IPS-18a (cell line): ENCODE measurements around the gene DPP3.
A peak's percentile ranks its signal among the peaks of the same experiment; 100 is the strongest.
"Not testable (repeated sequence)": the region's sequence is repeated elsewhere in the genome, so short reads cannot be mapped to it uniquely, and the experiment has no call there.

Experiments used
- H3K27ac ChIP-seq: one replicate; pipeline ENCODE4 v1.5.1; 2013; ENCODE audit warnings: low read length
- H3K27me3 ChIP-seq: one replicate; pipeline ENCODE4 v1.6.1; 2013; ENCODE audit warnings: mild to moderate bottlenecking, low read length; ENCODE audit not compliant: control insufficient read depth, insufficient read depth
- H3K36me3 ChIP-seq: one replicate; pipeline ENCODE4 v1.6.1; 2013; ENCODE audit warnings: low read depth, low read length; ENCODE audit not compliant: control insufficient read depth
- H3K4me1 ChIP-seq: one replicate; pipeline ENCODE4 v1.6.1; 2013; ENCODE audit warnings: low read depth, low read length; ENCODE audit not compliant: control insufficient read depth
- H3K4me3 ChIP-seq: one replicate; pipeline ENCODE4 v1.5.1; 2013; ENCODE audit warnings: low read length
- H3K9ac ChIP-seq: one replicate; pipeline ENCODE4 v1.6.1; 2013; ENCODE audit warnings: mild to moderate bottlenecking, low read length, moderate library complexity
- H3K9me3 ChIP-seq: one replicate; pipeline ENCODE4 v1.6.1; 2013; ENCODE audit warnings: low read depth, low read length; ENCODE audit not compliant: control insufficient read depth

DPP3 gene

GRCh38 chr11:66542362-66542761 lies 62.1 kb downstream of the DPP3 start:
- H3K4me3 ChIP-seq = no peak overlapping the region
- peaks cover 14% of the 10 kb centered on the region for H3K4me1 ChIP-seq
- no peak overlapping the region for H3K27ac ChIP-seq
- no peaks in the 10 kb centered on the region for H3K27me3 ChIP-seq
- no peaks in the 10 kb centered on the region for H3K36me3 ChIP-seq
- no peaks in the 10 kb centered on the region for H3K9me3 ChIP-seq
- H3K9ac ChIP-seq = no peak overlapping the region

DNA sequence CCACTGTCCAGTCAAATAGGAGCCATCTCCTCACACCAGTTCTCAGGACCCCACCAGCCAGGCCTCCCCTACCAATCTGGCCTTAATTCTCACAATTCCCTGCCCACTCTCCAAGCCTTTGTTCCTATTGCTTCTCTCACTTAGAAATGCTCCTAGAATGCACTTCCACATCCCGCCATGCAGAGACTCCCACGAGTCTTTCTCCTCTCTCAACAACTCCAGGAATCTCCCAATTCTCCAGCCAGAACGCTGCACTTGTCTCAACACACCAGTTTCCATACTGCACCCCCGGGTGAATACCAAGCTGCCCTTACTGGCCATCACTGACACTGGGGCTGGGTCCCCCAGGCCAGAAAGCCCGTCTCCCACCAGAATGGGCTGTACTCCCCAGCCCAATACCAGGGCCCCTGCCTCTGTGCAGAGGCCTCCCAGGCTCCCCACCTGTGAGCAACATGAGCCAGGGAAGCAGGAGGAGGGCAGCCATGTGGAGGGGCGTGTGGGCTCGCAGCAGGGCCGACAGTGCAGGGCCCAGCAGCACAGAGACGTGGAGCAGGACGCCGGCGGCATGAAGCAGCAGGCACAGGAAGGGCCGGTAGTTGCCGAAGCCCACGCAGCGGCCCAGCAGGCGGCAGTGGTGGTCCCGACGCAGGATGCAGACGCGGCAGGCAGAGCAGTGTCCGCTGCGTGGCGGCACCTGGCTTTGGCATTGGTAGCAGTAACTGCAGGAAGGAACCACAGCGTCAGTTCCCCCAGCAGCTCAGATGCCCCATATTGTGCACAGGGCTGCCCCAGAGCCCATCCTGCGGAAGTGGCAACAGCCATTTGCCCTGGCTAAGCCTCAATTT lies 63.3 kb downstream of the DPP3 start:
- H3K36me3 ChIP-seq = no peaks in the 10 kb centered on the region
- peaks cover 22% of the 10 kb centered on the region for H3K4me1 ChIP-seq
- no peak overlapping the region for H3K9ac ChIP-seq
- H3K27me3 ChIP-seq = no peaks in the 10 kb centered on the region
- H3K4me3 ChIP-seq = no peak overlapping the region
- no peak overlapping the region for H3K27ac ChIP-seq
- no peaks in the 10 kb centered on the region for H3K9me3 ChIP-seq

DNA sequence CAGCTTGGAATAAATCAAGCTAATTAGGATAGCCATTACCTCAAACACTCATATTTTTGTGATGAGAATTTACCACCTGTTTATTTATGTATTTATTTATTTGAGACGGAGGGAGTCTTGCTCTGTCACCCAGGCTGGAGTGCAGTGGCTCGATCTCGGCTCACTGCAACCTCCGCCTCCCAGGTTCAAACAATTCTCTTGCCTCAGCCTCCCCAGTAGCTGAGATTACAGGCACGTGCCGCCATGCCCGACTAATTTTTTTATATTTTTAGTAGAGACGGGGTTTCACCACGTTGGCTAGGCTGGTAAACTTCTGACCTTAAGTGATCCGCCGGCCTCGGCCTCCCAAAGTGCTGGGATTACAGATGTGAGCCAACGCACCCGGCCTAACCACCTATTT lies 64.7 kb downstream of the DPP3 start:
- H3K27ac ChIP-seq, H3K9ac ChIP-seq, H3K9me3 ChIP-seq, H3K27me3 ChIP-seq, H3K36me3 ChIP-seq: not testable (repeated sequence)
- peak overlapping the region; percentile 74 for H3K4me3 ChIP-seq
- peaks cover 17% of the 10 kb centered on the region for H3K4me1 ChIP-seq

DNA sequence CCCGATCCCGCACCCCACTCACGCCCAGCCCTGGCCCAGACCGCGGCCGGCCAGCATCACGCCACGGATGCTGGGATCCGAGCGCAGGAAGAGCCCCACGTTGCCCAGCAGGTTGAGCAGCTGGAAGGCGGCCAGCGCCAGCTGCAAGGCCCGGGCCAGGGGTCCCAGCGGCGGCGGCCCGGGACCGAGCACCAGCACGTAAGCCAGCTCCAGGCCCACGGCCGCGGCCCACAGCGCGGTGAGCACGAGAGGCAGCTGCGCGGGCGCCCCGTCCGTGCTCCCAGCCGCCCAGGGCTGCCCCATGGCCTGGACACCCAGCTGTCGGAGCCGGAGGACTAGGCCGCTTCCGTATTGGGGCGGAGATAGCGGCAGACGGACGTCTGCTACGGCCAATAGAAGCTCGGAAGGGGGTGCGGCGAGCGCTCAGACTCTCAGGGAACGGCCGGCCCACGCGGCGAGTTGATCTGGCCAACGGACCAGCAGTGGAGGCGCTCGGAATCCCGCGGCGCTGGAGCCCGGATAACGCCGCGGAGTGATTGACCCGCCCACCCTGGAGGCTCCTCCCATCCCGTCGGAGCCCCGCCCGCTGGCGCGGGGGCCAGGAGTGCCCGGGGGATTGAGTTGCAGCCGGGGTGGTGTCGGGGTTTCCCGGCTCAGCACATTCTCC lies 65.6 kb downstream of the DPP3 start, which contains the start of gene ZDHHC24:
TSS of gene ZDHHC24 (minus strand) at position 348 of the 667 bp plus-strand sequence. CDS start at position 303, 45 bp downstream.
- Histone ChIP-seq H3K27me3 (no peaks in the 10 kb centered on the region), H3K27ac (no peak within 1 kb of the TSS), H3K9me3 (no peaks in the 10 kb centered on the region), H3K4me1 (peaks cover 17% of the 10 kb centered on the region), H3K9ac (peak within 1 kb of the TSS; percentile 62), H3K36me3 (no peaks in the 10 kb centered on the region), H3K4me3 (peak within 1 kb of the TSS; percentile 74)

- H3K4me3 ChIP-seq = peak within 1 kb of the TSS; percentile 74
- H3K9ac ChIP-seq = peak within 1 kb of the TSS; percentile 62
- no peaks in the 10 kb centered on the region for H3K27me3 ChIP-seq
- H3K9me3 ChIP-seq = no peaks in the 10 kb centered on the region
- no peak within 1 kb of the TSS for H3K27ac ChIP-seq
- H3K4me1 ChIP-seq = peaks cover 17% of the 10 kb centered on the region
- H3K36me3 ChIP-seq = peaks cover 3% of the 10 kb centered on the region
Observed at GRCh38 chr11:66546368-66546965, 66.2 kb downstream of the DPP3 start, which contains the start of gene ACTN3. ACTN3 (plus strand) TSS chr11:66546903; CDS start chr11:66546938, 35 bp downstream.

GRCh38 chr11:66546966-66547661 lies 66.9 kb downstream of the DPP3 start:
- H3K4me1 ChIP-seq = peaks cover 17% of the 10 kb centered on the region
- peak overlapping the region; percentile 74 for H3K4me3 ChIP-seq
- H3K27ac ChIP-seq = no peak overlapping the region
- peaks cover 5% of the 10 kb centered on the region for H3K36me3 ChIP-seq
- no peaks in the 10 kb centered on the region for H3K9me3 ChIP-seq
- H3K27me3 ChIP-seq = no peaks in the 10 kb centered on the region
- peak overlapping the region; percentile 51 for H3K9ac ChIP-seq

GRCh38 chr11:66547662-66548009 lies 67.4 kb downstream of the DPP3 start:
- no peak overlapping the region for H3K27ac ChIP-seq
- peak overlapping the region; percentile 74 for H3K4me3 ChIP-seq
- peaks cover 17% of the 10 kb centered on the region for H3K4me1 ChIP-seq
- no peaks in the 10 kb centered on the region for H3K9me3 ChIP-seq
- H3K9ac ChIP-seq = no peak overlapping the region
- H3K36me3 ChIP-seq = peaks cover 5% of the 10 kb centered on the region
- H3K27me3 ChIP-seq = no peaks in the 10 kb centered on the region

- Histone ChIP-seq H3K9me3 (no peaks in the 10 kb centered on the region), H3K36me3 (peaks cover 5% of the 10 kb centered on the region), H3K27ac (no peak overlapping the region), H3K4me3 (peak overlapping the region; percentile 74), H3K27me3 (no peaks in the 10 kb centered on the region), H3K9ac (no peak overlapping the region), H3K4me1 (peaks cover 16% of the 10 kb centered on the region)
Observed at GRCh38 chr11:66548041-66548440, 67.8 kb downstream of the DPP3 start.

DNA sequence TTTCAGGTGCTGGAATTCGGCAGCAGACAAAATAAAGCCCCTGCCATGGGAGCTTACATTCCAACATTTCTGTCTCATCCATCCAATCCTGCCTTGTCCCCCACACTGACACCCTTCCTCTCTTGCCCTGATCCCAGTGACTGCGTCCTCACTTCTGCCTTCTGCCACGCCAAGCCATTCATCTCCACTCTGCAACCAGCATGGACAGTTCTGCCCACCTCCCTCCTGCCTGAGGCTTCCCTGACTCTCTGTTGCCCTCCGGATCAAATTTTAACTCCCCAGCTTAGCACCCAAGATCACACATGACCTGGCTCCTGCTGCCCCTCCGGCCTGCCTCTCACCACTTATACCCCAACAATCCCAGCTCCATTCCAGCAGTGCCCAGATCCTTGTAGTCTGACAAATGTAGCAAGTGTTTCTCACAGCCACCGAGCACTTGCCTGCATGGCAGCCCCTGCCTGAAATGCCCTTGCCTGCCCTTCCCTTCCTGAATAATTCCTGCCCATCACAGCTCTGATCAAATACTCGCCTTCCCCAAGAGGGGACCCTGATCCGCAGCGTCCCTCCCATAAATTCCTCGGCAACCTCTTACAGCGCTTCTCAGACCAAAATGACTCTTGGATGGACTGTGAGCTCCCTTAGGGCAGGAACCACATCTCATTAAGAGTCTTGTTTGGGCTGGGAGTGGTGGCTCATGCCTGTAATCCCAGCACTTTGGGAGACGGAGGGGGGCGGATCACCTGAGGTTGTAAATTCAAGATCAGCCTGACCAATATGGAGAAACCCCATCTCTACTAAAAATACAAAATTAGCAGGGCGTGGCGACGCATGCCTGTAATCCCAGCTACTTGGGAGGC lies 68.8 kb downstream of the DPP3 start:
- Histone ChIP-seq H3K27ac (no peak overlapping the region), H3K27me3 (no peaks in the 10 kb centered on the region), H3K4me1 (peaks cover 11% of the 10 kb centered on the region), H3K36me3 (peaks cover 5% of the 10 kb centered on the region), H3K4me3 (no peak overlapping the region), H3K9me3 (no peaks in the 10 kb centered on the region), H3K9ac (no peak overlapping the region)

DNA sequence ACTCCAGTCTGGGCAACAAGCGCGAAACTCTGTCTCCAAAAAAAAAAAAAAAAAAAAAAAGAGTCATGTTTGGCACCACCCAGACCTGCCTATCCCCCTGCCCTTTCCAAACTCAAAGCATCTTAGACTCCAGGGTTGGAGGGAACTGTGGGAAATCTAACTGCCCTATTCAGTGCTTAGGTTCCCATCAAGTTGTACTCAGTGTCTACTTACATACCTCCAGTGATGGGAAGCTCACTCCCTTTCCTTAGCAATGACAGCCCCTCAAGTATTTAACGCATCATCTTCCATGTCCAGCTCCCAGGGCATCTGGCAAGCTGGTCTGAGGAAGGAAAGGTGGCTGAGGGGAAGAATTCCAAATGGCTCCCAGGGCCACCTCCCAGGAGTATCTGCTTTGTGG lies 69.5 kb downstream of the DPP3 start:
- H3K27me3 ChIP-seq = no peaks in the 10 kb centered on the region
- H3K36me3 ChIP-seq = peaks cover 8% of the 10 kb centered on the region
- H3K9me3 ChIP-seq = no peaks in the 10 kb centered on the region
- no peak overlapping the region for H3K4me3 ChIP-seq
- no peak overlapping the region for H3K9ac ChIP-seq
- H3K4me1 ChIP-seq = peaks cover 9% of the 10 kb centered on the region
- H3K27ac ChIP-seq = no peak overlapping the region
